PC-9 (cell line): ENCODE measurements around the gene HSPBP1. TPM values are rescaled to one million over a fixed set of nuclear protein-coding genes. Genes with fewer than 3 reads are reported as not detected.

Experiments
- BruUV-seq: library from RNA; stranded (reverse); fragments of 400-500 nt; replicated peaks from 2 replicates; lab custom pipeline; 2021; lab: Mats Ljungman, UMichigan
- CTCF ChIA-PET: fragments of 300-600 bp; sonication (Branson Sonifier 250); formaldehyde crosslinking; loops from one replicate; lab custom pipeline; 2022; ENCODE audit warnings: antibody characterized with exemption; lab: Charles Lee
- POLR2A ChIA-PET: fragments of 300-600 bp; sonication (Branson Sonifier 250); formaldehyde crosslinking; loops from one replicate; lab custom pipeline; 2022; ENCODE audit warnings: antibody characterized with exemption; ENCODE audit not compliant: unreplicated experiment; lab: Charles Lee
- DNase-seq, 2 experiments: peaks; one replicate each; pipeline versions ENCODE4 v3.0.0 to v3.0.0-alpha.2; 2015 to 2022; ENCODE audit warnings: mixed read lengths in 1 of 2
- H2AFZ ChIP-seq: fragments of 200-600 bp; sonication (generic); 2 replicates; pipeline ENCODE4 v1.8.1; 2017; ENCODE audit warnings: antibody characterized with exemption
- H3F3A ChIP-seq: fragments of 200-600 bp; sonication (generic); 2 replicates; pipeline ENCODE4 v1.8.1; 2017; ENCODE audit warnings: antibody characterized with exemption, mild to moderate bottlenecking, low read depth; ENCODE audit not compliant: insufficient read depth
- H3K27ac ChIP-seq: fragments of 200-600 bp; sonication (generic); 2 replicates; pipeline ENCODE4 v1.6.1; 2016; ENCODE audit warnings: mixed run types
- H3K27me3 ChIP-seq: fragments of 200-600 bp; sonication (generic); 2 replicates; pipeline ENCODE4 v1.6.1; 2016; ENCODE audit warnings: low read depth, mixed run types; ENCODE audit not compliant: insufficient read depth
- H3K36me3 ChIP-seq: fragments of 200-600 bp; sonication (generic); 2 replicates; pipeline ENCODE4 v1.6.1; 2016; ENCODE audit warnings: low read depth, mixed run types
- H3K4me1 ChIP-seq: fragments of 200-600 bp; sonication (generic); replicated peaks from 2 replicates; pipeline ENCODE4 v1.6.1; 2016; ENCODE audit warnings: mixed run types; ENCODE audit not compliant: insufficient read depth
- H3K4me2 ChIP-seq: fragments of 200-600 bp; sonication (generic); 2 replicates; pipeline ENCODE4 v1.6.1; 2017; ENCODE audit warnings: mixed run types
- H3K4me3 ChIP-seq: fragments of 200-600 bp; sonication (generic); 2 replicates; pipeline ENCODE4 v1.6.1; 2016; ENCODE audit warnings: mixed run types
- H3K79me2 ChIP-seq: fragments of 200-600 bp; sonication (generic); 2 replicates; pipeline ENCODE4 v1.6.1; 2017; ENCODE audit warnings: low read depth, mixed run types
- H3K9me2 ChIP-seq: fragments of 200-600 bp; sonication (generic); 2 replicates; pipeline ENCODE4 v1.8.1; 2017; ENCODE audit warnings: mild to moderate bottlenecking; ENCODE audit not compliant: insufficient read depth
- H3K9me3 ChIP-seq: fragments of 200-600 bp; sonication (generic); 2 replicates; pipeline ENCODE4 v1.8.1; 2016; ENCODE audit warnings: low read depth; ENCODE audit not compliant: insufficient read depth
- H4K20me1 ChIP-seq: fragments of 200-600 bp; sonication (generic); 2 replicates; pipeline ENCODE4 v1.8.1; 2017; ENCODE audit not compliant: insufficient read depth
- EZH2 ChIP-seq: fragments of 200-600 bp; sonication (generic); IDR thresholded peaks from 2 replicates; pipeline ENCODE4 v1.8.0; 2017; ENCODE audit warnings: antibody characterized with exemption, low read depth
- intact Hi-C: fragments of 100-400 bp; cut with micrococcal nuclease; formaldehyde crosslinking; loops from one replicate; pipeline ENCODE4 v1.10.0; 2022; ENCODE audit not compliant: unreplicated experiment
- total RNA-seq: library from RNA; stranded (reverse); gene quantifications from 2 replicates; pipeline ENCODE4 v1.2.3, GENCODE V29; 2021
- TF ChIP-seq, protein P1 (sequence below): fragments of 200-600 bp; sonication (generic); conservative IDR thresholded peaks from 2 replicates; pipeline ENCODE4 v1.6.1; 2017; ENCODE audit warnings: mixed run types, antibody characterized with exemption, mild to moderate bottlenecking, moderate library complexity

HSPBP1 gene
- total RNA-seq, 1 experiment from 2014 or later, result 66.2 TPM

DNA sequence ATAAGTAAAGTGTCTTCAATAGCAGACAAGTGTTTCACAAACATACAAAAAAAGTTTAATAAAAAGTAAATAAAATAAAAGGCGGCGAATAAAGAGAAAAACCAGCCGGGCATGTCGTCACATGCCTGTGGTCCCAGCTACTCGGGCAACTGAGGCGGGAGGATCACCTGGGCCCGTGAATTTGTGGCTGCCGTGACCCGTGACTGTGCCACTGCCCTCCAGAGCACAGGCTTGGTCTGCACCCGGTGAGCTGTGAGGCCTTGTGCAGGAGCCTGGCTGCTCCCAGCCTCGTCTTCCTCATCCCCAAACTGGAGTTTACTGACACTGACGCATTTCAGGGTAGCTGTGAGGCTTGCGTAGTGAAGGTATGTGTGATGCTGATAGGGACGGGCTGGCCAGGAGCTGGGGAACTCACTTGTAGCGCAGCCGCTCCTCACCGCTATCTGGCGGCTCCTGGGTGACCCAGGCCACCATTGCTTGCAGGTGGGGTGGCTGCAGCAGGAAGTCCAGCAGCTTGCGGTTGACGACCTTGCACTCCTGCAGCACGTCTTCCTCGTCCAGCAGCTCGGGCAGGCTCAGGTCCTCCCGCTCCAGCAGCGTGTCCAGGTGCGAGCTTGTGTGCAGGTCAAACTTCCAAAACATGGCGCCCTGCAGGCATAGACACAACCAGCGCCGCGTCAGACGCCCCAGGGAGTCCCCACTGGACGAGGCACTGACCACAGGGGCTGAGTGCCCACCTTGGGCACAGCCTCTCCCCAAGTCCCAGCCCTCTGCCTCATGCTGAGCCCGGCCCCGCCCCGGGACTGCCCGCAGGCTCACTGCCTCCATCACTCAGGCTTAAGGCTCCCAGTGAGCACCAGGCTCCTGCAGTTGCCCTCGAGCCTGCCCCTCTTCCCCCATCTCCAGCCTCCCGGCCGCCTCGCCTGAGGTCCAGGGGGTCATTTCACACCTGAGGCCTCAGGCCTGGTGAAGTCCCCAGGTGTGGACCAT, 33.2 kb downstream of the HSPBP1 start:
- no peaks in the 10 kb centered on the region for H3K9me2 ChIP-seq
- H3K4me2 ChIP-seq, result peak overlapping the region; percentile 26; the same call in 1 of the 2 replicates
- no peaks in the 10 kb centered on the region for H3K27me3 ChIP-seq
- BruUV-seq, result no TSS peak
- H3F3A ChIP-seq, result peaks cover 19% of the 10 kb centered on the region; the same call in 1 of the 2 replicates
- DNase-seq, result no peak
- no peak for TF ChIP-seq EZH2
- TF ChIP-seq, protein P1, sequence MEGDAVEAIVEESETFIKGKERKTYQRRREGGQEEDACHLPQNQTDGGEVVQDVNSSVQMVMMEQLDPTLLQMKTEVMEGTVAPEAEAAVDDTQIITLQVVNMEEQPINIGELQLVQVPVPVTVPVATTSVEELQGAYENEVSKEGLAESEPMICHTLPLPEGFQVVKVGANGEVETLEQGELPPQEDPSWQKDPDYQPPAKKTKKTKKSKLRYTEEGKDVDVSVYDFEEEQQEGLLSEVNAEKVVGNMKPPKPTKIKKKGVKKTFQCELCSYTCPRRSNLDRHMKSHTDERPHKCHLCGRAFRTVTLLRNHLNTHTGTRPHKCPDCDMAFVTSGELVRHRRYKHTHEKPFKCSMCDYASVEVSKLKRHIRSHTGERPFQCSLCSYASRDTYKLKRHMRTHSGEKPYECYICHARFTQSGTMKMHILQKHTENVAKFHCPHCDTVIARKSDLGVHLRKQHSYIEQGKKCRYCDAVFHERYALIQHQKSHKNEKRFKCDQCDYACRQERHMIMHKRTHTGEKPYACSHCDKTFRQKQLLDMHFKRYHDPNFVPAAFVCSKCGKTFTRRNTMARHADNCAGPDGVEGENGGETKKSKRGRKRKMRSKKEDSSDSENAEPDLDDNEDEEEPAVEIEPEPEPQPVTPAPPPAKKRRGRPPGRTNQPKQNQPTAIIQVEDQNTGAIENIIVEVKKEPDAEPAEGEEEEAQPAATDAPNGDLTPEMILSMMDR, result no peak
- H3K9me3 ChIP-seq, result no peaks in the 10 kb centered on the region
- ChIA-PET CTCF (no interaction called here), POLR2A (no interaction called here)
- intact Hi-C loops, result loop anchor here (1.0 kb wide), 1 partner anchor 30 kb away; no protein-coding TSS in a partner anchor
- H3K27ac ChIP-seq, result no peak overlapping the region
- no peak overlapping the region for H3K4me3 ChIP-seq
- H4K20me1 ChIP-seq, result peaks cover 68% of the 10 kb centered on the region
- peaks cover 16% of the 10 kb centered on the region for H3K36me3 ChIP-seq
- H3K4me1 ChIP-seq, result peaks cover 37% of the 10 kb centered on the region
- peaks cover 60% of the 10 kb centered on the region for H3K79me2 ChIP-seq
- no peak overlapping the region for H2AFZ ChIP-seq

DNA sequence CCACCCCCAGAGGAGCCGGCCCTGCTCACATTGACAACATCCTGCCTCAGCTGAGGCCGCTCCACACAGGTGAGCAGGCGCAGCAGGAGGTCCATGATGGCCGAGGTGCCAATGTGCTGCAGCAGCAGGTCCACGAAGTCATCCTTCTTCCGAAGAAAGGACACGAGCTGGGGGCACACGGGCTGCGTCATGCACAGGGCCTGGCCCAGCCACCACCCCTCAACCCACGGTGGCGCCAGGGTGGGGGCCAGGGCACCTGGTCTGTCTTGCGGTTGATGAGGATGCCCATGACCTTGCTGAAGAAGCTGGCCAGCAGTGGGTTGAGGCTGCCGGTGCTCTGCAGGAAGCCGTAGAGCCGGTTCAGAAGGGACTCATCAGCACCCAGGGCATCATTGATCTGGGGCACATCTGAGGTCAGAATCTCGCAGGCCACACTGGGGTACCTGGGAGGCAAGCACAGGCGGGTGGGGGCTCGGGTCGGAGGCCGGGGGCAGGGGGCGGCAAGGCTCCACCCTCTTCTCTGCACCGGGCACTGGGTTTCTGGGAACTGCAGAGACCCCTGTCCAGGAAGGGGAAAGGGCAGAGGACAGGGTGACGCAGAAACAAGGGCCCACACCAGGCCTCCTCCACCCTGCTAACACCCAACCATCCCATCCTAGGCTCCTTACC, 34.5 kb downstream of the HSPBP1 start:
- no TSS peak for BruUV-seq
- Histone ChIP-seq H3K27me3 (no peaks in the 10 kb centered on the region), H3K36me3 (peaks cover 20% of the 10 kb centered on the region), H3K9me2 (no peaks in the 10 kb centered on the region), H3K4me1 (peaks cover 29% of the 10 kb centered on the region), H3K79me2 (peaks cover 47% of the 10 kb centered on the region), H2AFZ (no peak overlapping the region), H3K4me3 (no peak overlapping the region), H3K4me2 (no peak overlapping the region), H3F3A (peaks cover 19% of the 10 kb centered on the region; the same call in 1 of the 2 replicates), H4K20me1 (peaks cover 57% of the 10 kb centered on the region), H3K9me3 (no peaks in the 10 kb centered on the region), H3K27ac (no peak overlapping the region)
- CTCF ChIA-PET, result no interaction called here
- POLR2A ChIA-PET, result interaction anchor here (0.6 kb wide), 1 partner anchor 782 kb away, joined by 5 read pairs; the partner anchor contains the start of gene LENG9
- no peak for DNase-seq
- TF ChIP-seq, protein P1, result no peak
- no peak for TF ChIP-seq EZH2
- intact Hi-C loops, result no loop called here

DNA sequence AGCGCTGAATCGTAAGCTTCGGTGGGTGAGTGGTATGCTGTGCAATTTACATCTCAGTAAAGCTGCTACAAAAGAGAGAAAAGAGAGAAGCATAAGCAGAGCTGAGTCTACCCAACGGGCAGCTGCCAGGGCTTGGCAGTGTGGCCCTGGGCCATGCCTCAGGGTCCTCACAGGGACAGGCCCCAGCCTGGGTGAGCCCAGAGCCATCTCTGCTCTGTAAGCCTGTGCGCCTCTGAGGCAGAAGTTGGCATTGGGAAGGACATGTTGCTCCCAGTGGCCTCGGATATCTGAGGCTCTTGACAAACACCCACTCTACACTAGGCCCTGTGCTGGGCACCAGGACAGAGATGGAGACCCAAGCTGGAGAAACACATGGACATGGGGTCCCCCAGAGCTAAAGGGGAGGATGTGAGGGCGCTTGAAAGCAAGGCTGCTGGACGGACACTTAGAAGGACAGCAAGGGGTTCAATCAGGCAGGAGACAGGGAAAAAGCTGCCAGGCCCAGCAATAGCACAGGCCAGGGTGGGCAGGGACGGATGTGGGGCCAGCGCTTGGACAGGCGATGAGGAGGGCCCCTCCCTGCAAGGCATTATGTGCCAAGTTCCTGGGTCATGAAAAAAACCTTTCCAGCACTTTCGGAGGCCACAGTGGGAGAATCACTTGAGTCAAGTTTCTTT, 35.8 kb downstream of the HSPBP1 start:
- BruUV-seq, result TSS peak; percentile 18

More for the DNA sequence above, 35.8 kb downstream of the HSPBP1 start:
- POLR2A ChIA-PET, result no interaction called here
- no peak overlapping the region for H3K27ac ChIP-seq
- H3K27me3 ChIP-seq, result no peaks in the 10 kb centered on the region
- peaks cover 44% of the 10 kb centered on the region for H4K20me1 ChIP-seq
- H3K4me1 ChIP-seq, result peaks cover 24% of the 10 kb centered on the region
- H3K9me2 ChIP-seq, result no peaks in the 10 kb centered on the region
- H2AFZ ChIP-seq, result no peak overlapping the region
- TF ChIP-seq, protein P1, result no peak
- no peak for TF ChIP-seq EZH2
- H3K4me3 ChIP-seq, result no peak overlapping the region
- CTCF ChIA-PET, result no interaction called here
- no peak overlapping the region for H3K4me2 ChIP-seq
- no peak for DNase-seq
- intact Hi-C loops, result no loop called here
- peaks cover 34% of the 10 kb centered on the region for H3K79me2 ChIP-seq
- H3K9me3 ChIP-seq, result no peaks in the 10 kb centered on the region
- H3K36me3 ChIP-seq, result peaks cover 25% of the 10 kb centered on the region
- H3F3A ChIP-seq, result peaks cover 19% of the 10 kb centered on the region; the same call in 1 of the 2 replicates
